Neuronal stem cell (in vitro differentiated cells): Measurements from ENCODE around the gene SAMD4A.

Source experiments
- DNase-seq: peaks from one replicate; pipeline ENCODE4 v3.0.0-alpha.2; 2013; ENCODE audit warnings: low spot score
- H2AFZ ChIP-seq: one replicate; pipeline ENCODE4 v1.6.1; 2013; ENCODE audit warnings: mild to moderate bottlenecking, low read length, inconsistent platforms
- H2AK5ac ChIP-seq: 2 replicates; pipeline ENCODE4 v1.6.1; 2013; ENCODE audit warnings: low read depth, mild to moderate bottlenecking, inconsistent platforms, low read length, moderate library complexity, mixed read lengths
- H2BK120ac ChIP-seq: 2 replicates; pipeline ENCODE4 v1.6.1; 2013; ENCODE audit warnings: low read depth, mild to moderate bottlenecking, inconsistent platforms, low read length, moderate library complexity, mixed read lengths
- H2BK12ac ChIP-seq: one replicate; pipeline ENCODE4 v1.6.1; 2013; ENCODE audit warnings: low read length, inconsistent platforms
- H2BK15ac ChIP-seq: 2 replicates; pipeline ENCODE4 v1.6.1; 2013; ENCODE audit warnings: mild to moderate bottlenecking, low read length, inconsistent platforms, mixed read lengths
- H2BK5ac ChIP-seq: one replicate; pipeline ENCODE4 v1.6.1; 2013; ENCODE audit warnings: inconsistent platforms, mild to moderate bottlenecking, low read length, moderate library complexity
- H3K14ac ChIP-seq: one replicate; pipeline ENCODE4 v1.6.1; 2013; ENCODE audit warnings: low read length, inconsistent platforms
- H3K18ac ChIP-seq: 2 replicates; pipeline ENCODE4 v1.6.1; 2013; ENCODE audit warnings: low read length, inconsistent platforms
- H3K23ac ChIP-seq: 2 replicates; pipeline ENCODE4 v1.6.1; 2013; ENCODE audit warnings: low read depth, mild to moderate bottlenecking, mixed read lengths, low read length, inconsistent platforms; ENCODE audit not compliant: poor library complexity
- H3K27ac ChIP-seq: replicated peaks from 3 replicates; pipeline ENCODE4 v1.5.1; 2013; ENCODE audit warnings: low read length, inconsistent platforms
- H3K27me3 ChIP-seq, 3 experiments: 2 replicates each; pipeline ENCODE4 v1.6.1; 2013; ENCODE audit warnings: low read length in 3 of 3, mild to moderate bottlenecking in 2 of 3, inconsistent platforms in 1 of 3, low read depth in 1 of 3, mixed read lengths in 1 of 3, moderate library complexity in 1 of 3; ENCODE audit not compliant: control insufficient read depth in 3 of 3, insufficient read depth in 3 of 3
- H3K36me3 ChIP-seq, 2 donors: replicated peaks in 1 of 2; 2 replicates each; pipeline ENCODE4 v1.6.1; 2013; ENCODE audit warnings: low read length in 2 of 2; ENCODE audit not compliant: control insufficient read depth in 2 of 2, insufficient read depth in 2 of 2
- H3K4ac ChIP-seq: 2 replicates; pipeline ENCODE4 v1.6.1; 2013; ENCODE audit warnings: inconsistent platforms, mild to moderate bottlenecking, low read length, moderate library complexity
- H3K4me1 ChIP-seq, 2 donors: 1 replicate in 1 of 2; 2 replicates in 1 of 2; pipeline ENCODE4 v1.6.1; 2013; ENCODE audit warnings: low read length in 2 of 2, low read depth in 1 of 2; ENCODE audit not compliant: control insufficient read depth in 2 of 2, insufficient read depth in 1 of 2
- H3K4me2 ChIP-seq: one replicate; pipeline ENCODE4 v1.6.1; 2013; ENCODE audit warnings: mild to moderate bottlenecking, low read length, inconsistent platforms; ENCODE audit not compliant: insufficient read depth, poor library complexity, severe bottlenecking
- H3K4me3 ChIP-seq, 2 donors: 2 replicates each; pipeline ENCODE4 v1.5.1; 2013; ENCODE audit warnings: low read length in 2 of 2, mild to moderate bottlenecking in 2 of 2, inconsistent platforms in 1 of 2, moderate library complexity in 1 of 2
- H3K79me1 ChIP-seq: one replicate; pipeline ENCODE4 v1.6.1; 2013; ENCODE audit warnings: low read depth, mild to moderate bottlenecking, inconsistent platforms, low read length, moderate library complexity
- H3K9ac ChIP-seq: one replicate; pipeline ENCODE4 v1.6.1; 2013; ENCODE audit warnings: mild to moderate bottlenecking, low read depth, low read length, inconsistent platforms; ENCODE audit not compliant: poor library complexity
- H3K9me3 ChIP-seq, 2 donors: replicated peaks in 1 of 2; 2 replicates each; pipeline versions ENCODE3 to v1.6.1; 2013; ENCODE audit warnings: low read length in 2 of 2, mild to moderate bottlenecking in 2 of 2, inconsistent platforms in 1 of 2, low read depth in 1 of 2, mixed read lengths in 1 of 2, moderate library complexity in 1 of 2; ENCODE audit not compliant: control insufficient read depth in 2 of 2, insufficient read depth in 1 of 2
- H4K8ac ChIP-seq: one replicate; pipeline ENCODE4 v1.6.1; 2013; ENCODE audit warnings: low read depth, mild to moderate bottlenecking, inconsistent platforms, low read length, moderate library complexity
- H4K91ac ChIP-seq: one replicate; pipeline ENCODE4 v1.6.1; 2013; ENCODE audit warnings: low read length, low read depth, mild to moderate bottlenecking, inconsistent platforms; ENCODE audit not compliant: poor library complexity
- WGBS, 2 donors: extraction: QIAGEN DNeasy Blood & Tissue Kit; methylation state at CpG; one replicate each; pipeline ENCODE4 v1.1.7; 2013; ENCODE audit warnings: missing lambda C conversion rate in 2 of 2, mixed read lengths in 1 of 2; ENCODE audit not compliant: insufficient read length in 2 of 2, insufficient replicate concordance in 1 of 2; ENCODE audit errors: extremely low coverage in 2 of 2; 5-methylcytosine and 5-hydroxymethylcytosine counted together

Gene SAMD4A

GRCh38 chr14:54698966-54699530, 132.1 kb downstream of the SAMD4A start:
- no peak overlapping the region for H3K18ac ChIP-seq
- H3K27ac ChIP-seq, result no peak overlapping the region
- WGBS, 2 donors, result no CpG with 5 or more reads among the region's 1 CpG

DNA sequence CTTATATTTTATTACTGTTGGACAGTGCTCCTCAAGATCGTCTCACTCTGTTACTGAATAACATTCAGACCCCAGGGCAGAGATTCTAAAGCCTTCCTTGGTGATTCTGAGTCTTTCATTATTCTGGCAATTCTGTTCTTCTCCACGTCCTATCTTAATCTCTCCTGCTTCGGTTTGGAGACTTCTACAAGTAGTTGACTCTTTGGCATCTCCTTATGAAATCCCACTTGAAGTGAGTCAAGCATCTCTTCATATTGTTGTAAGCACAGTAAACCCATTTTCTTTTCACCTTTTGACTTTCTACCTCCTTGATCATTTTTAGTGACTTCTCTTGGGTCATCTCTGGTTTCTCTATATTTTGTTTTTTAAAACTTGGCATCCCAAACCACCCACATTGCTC, 132.8 kb downstream of the SAMD4A start:
- Histone ChIP-seq H3K36me3 (peaks cover 2 to 10% of the 10 kb centered on the region in 2 donors), H3K23ac (no peak overlapping the region), H3K4me3 (no peak overlapping the region), H3K27ac (no peak overlapping the region), H2BK5ac (no peak overlapping the region), H3K4me1 (peaks cover 0 to 11% of the 10 kb centered on the region in 2 donors), H2BK15ac (no peak overlapping the region), H3K9ac (no peak overlapping the region), H3K4me2 (no peak overlapping the region), H3K14ac (no peak overlapping the region), H4K8ac (no peak overlapping the region), H2AK5ac (no peak overlapping the region), H4K91ac (no peak overlapping the region), H2BK12ac (no peak overlapping the region), H3K18ac (no peak overlapping the region), H2AFZ (no peak overlapping the region), H3K79me1 (no peaks in the 10 kb centered on the region), H3K27me3 (no peaks in the 10 kb centered on the region), H2BK120ac (no peak overlapping the region), H3K9me3 (no peaks in the 10 kb centered on the region), H3K4ac (no peak overlapping the region)
- no CpG with 5 or more reads among the region's 3 CpGs for WGBS, 2 donors
- DNase-seq, result no peak

More at GRCh38 chr14:54698966-54699530, 132.1 kb downstream of the SAMD4A start:
- no peaks in the 10 kb centered on the region for H3K79me1 ChIP-seq
- no peak for DNase-seq
- no peak overlapping the region for H2AK5ac ChIP-seq
- no peak overlapping the region for H2BK15ac ChIP-seq
- no peak overlapping the region for H3K14ac ChIP-seq
- H3K4me2 ChIP-seq, result no peak overlapping the region
- H2BK12ac ChIP-seq, result no peak overlapping the region
- no peak overlapping the region for H4K91ac ChIP-seq
- H2BK5ac ChIP-seq, result no peak overlapping the region
- H3K9ac ChIP-seq, result no peak overlapping the region
- no peaks in the 10 kb centered on the region for H3K9me3 ChIP-seq
- H2AFZ ChIP-seq, result no peak overlapping the region
- no peak overlapping the region for H3K4me3 ChIP-seq
- H3K4me1 ChIP-seq, result peaks cover 0 to 11% of the 10 kb centered on the region in 2 donors
- H4K8ac ChIP-seq, result no peak overlapping the region
- H3K27me3 ChIP-seq, result no peaks in the 10 kb centered on the region
- no peak overlapping the region for H3K4ac ChIP-seq
- no peak overlapping the region for H3K23ac ChIP-seq
- peaks cover 2 to 10% of the 10 kb centered on the region in 2 donors for H3K36me3 ChIP-seq
- no peak overlapping the region for H2BK120ac ChIP-seq

GRCh38 chr14:54700717-54701116, 133.8 kb downstream of the SAMD4A start:
- H3K79me1 ChIP-seq, result no peaks in the 10 kb centered on the region
- no peak overlapping the region for H2BK15ac ChIP-seq
- H3K4me1 ChIP-seq, result peaks cover 0 to 11% of the 10 kb centered on the region in 2 donors
- H3K27ac ChIP-seq, result no peak overlapping the region
- no peak overlapping the region for H3K4ac ChIP-seq
- H3K23ac ChIP-seq, result no peak overlapping the region
- no peak for DNase-seq
- H2BK120ac ChIP-seq, result no peak overlapping the region
- no peaks in the 10 kb centered on the region for H3K27me3 ChIP-seq
- H2AK5ac ChIP-seq, result no peak overlapping the region
- H2BK5ac ChIP-seq, result no peak overlapping the region
- no peak overlapping the region for H3K4me2 ChIP-seq
- no peak overlapping the region for H2AFZ ChIP-seq
- no peak overlapping the region for H4K8ac ChIP-seq
- H2BK12ac ChIP-seq, result no peak overlapping the region
- H3K36me3 ChIP-seq, result peaks cover 2 to 10% of the 10 kb centered on the region in 2 donors
- no peak overlapping the region for H3K9ac ChIP-seq
- H3K14ac ChIP-seq, result no peak overlapping the region
- no peak overlapping the region for H3K18ac ChIP-seq
- no peaks in the 10 kb centered on the region for H3K9me3 ChIP-seq
- H3K4me3 ChIP-seq, result no peak overlapping the region
- no CpG with 5 or more reads among the region's 2 CpGs for WGBS, 2 donors
- no peak overlapping the region for H4K91ac ChIP-seq

DNA sequence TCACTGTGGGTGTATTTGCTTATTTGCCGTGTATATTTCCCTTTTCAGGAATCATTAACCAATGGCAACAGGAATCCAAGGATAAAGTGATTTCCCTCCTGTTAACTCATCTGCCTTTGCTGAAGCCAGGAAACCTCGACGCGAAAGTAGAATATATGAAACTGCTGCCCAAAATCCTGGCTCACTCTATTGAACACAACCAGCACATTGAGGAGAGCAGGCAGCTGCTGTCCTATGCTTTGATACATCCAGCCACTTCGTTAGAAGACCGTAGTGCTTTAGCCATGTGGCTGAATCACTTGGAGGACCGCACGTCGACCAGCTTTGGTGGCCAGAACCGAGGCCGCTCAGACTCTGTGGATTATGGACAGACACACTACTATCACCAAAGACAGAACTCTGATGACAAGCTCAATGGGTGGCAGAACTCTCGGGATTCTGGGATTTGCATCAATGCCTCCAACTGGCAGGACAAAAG, 135.1 kb downstream of the SAMD4A start:
- Histone ChIP-seq H3K4me2 (no peak overlapping the region), H2BK5ac (no peak overlapping the region)
- no CpG with 5 or more reads among the region's 12 CpGs for WGBS, 2 donors

More for the DNA sequence above, 135.1 kb downstream of the SAMD4A start:
- Histone ChIP-seq H3K27me3 (no peaks in the 10 kb centered on the region), H2AFZ (no peak overlapping the region), H3K4ac (no peak overlapping the region), H4K91ac (no peak overlapping the region), H4K8ac (no peak overlapping the region), H3K23ac (no peak overlapping the region), H3K9ac (no peak overlapping the region), H3K27ac (no peak overlapping the region), H3K79me1 (no peaks in the 10 kb centered on the region), H3K18ac (no peak overlapping the region), H3K36me3 (peaks cover 4 to 10% of the 10 kb centered on the region in 2 donors), H3K4me1 (peaks cover 0 to 11% of the 10 kb centered on the region in 2 donors), H3K14ac (no peak overlapping the region), H3K9me3 (no peaks in the 10 kb centered on the region), H2BK15ac (no peak overlapping the region), H2AK5ac (no peak overlapping the region), H3K4me3 (no peak overlapping the region), H2BK12ac (no peak overlapping the region), H2BK120ac (no peak overlapping the region)
- DNase-seq, result no peak
